ENCODE results near the gene NSMF. TPM values are rescaled to one million over a fixed set of nuclear protein-coding genes. Genes with fewer than 3 reads are reported as not detected.
"Not testable (repeated sequence)": the region's sequence is repeated elsewhere in the genome, so short reads cannot be mapped to it uniquely, and the experiment has no call there.

NSMF gene
- polyA plus RNA-seq, 1 donor: 33.4 TPM

GRCh38 chr9:137470785-137471184 lies 11.7 kb upstream of the NSMF start:
- no peak for DNase-seq
- 93% methylated on average over 2 of the region's 7 CpGs for WGBS (ENCODE audit: insufficient coverage, low lambda C conversion rate)
- Histone ChIP-seq H3K27ac (ENCODE audit: low read length) (no peak overlapping the region), H3K36me3 (ENCODE audit: control insufficient read depth, insufficient read depth, low read length) (no peaks in the 10 kb centered on the region), H3K27me3 (ENCODE audit: control insufficient read depth, insufficient read depth, low read length) (no peaks in the 10 kb centered on the region), H3K9me3 (ENCODE audit: control insufficient read depth, low read depth, low read length) (peaks cover 8% of the 10 kb centered on the region), H3K4me1 (ENCODE audit: control insufficient read depth, insufficient read depth, low read length) (no peaks in the 10 kb centered on the region), H3K4me3 (ENCODE audit: low read length) (no peak overlapping the region)

GRCh38 chr9:137467896-137468295 lies 8.8 kb upstream of the NSMF start:
- Histone ChIP-seq H3K4me3 (ENCODE audit: low read length) (no peak overlapping the region), H3K4me1 (ENCODE audit: control insufficient read depth, insufficient read depth, low read length) (no peaks in the 10 kb centered on the region), H3K36me3 (ENCODE audit: control insufficient read depth, insufficient read depth, low read length) (no peaks in the 10 kb centered on the region), H3K27me3 (ENCODE audit: control insufficient read depth, insufficient read depth, low read length) (no peaks in the 10 kb centered on the region), H3K9me3 (ENCODE audit: control insufficient read depth, low read depth, low read length) (no peaks in the 10 kb centered on the region), H3K27ac (ENCODE audit: low read length) (no peak overlapping the region)
- DNase-seq: no peak
- no CpG with 5 or more reads among the region's 7 CpGs for WGBS (ENCODE audit: insufficient coverage, low lambda C conversion rate)

GRCh38 chr9:137467161-137467581 lies 8.0 kb upstream of the NSMF start:
- DNase-seq: no peak
- WGBS (ENCODE audit: insufficient coverage, low lambda C conversion rate): no CpG with 5 or more reads among the region's 16 CpGs
- Histone ChIP-seq H3K4me3 (ENCODE audit: low read length) (no peak overlapping the region), H3K27me3 (ENCODE audit: control insufficient read depth, insufficient read depth, low read length) (peaks cover 2% of the 10 kb centered on the region), H3K27ac (ENCODE audit: low read length) (no peak overlapping the region), H3K36me3 (ENCODE audit: control insufficient read depth, insufficient read depth, low read length) (no peaks in the 10 kb centered on the region), H3K9me3 (ENCODE audit: control insufficient read depth, low read depth, low read length) (peaks cover 4% of the 10 kb centered on the region), H3K4me1 (ENCODE audit: control insufficient read depth, insufficient read depth, low read length) (no peaks in the 10 kb centered on the region)

- DNase-seq; H3K36me3 ChIP-seq (ENCODE audit: control insufficient read depth, insufficient read depth, low read length); H3K27me3 ChIP-seq (ENCODE audit: control insufficient read depth, insufficient read depth, low read length); H3K4me1 ChIP-seq (ENCODE audit: control insufficient read depth, insufficient read depth, low read length); H3K27ac ChIP-seq (ENCODE audit: low read length); H3K4me3 ChIP-seq (ENCODE audit: low read length): not testable (repeated sequence)
- 87% methylated on average over 7 of the region's 35 CpGs for WGBS (ENCODE audit: insufficient coverage, low lambda C conversion rate)
- H3K9me3 ChIP-seq (ENCODE audit: control insufficient read depth, low read depth, low read length): peaks cover 10% of the 10 kb centered on the region
Observed at GRCh38 chr9:137466389-137467085, 7.4 kb upstream of the NSMF start.

GRCh38 chr9:137465720-137466388 lies 6.7 kb upstream of the NSMF start:
- no peak overlapping the region for H3K27ac ChIP-seq (ENCODE audit: low read length)
- no peak for DNase-seq
- peaks cover 10% of the 10 kb centered on the region for H3K9me3 ChIP-seq (ENCODE audit: control insufficient read depth, low read depth, low read length)
- H3K27me3 ChIP-seq (ENCODE audit: control insufficient read depth, insufficient read depth, low read length): peaks cover 10% of the 10 kb centered on the region
- H3K4me3 ChIP-seq (ENCODE audit: low read length): no peak overlapping the region
- H3K36me3 ChIP-seq (ENCODE audit: control insufficient read depth, insufficient read depth, low read length): no peaks in the 10 kb centered on the region
- WGBS (ENCODE audit: insufficient coverage, low lambda C conversion rate): no CpG with 5 or more reads among the region's 23 CpGs
- H3K4me1 ChIP-seq (ENCODE audit: control insufficient read depth, insufficient read depth, low read length): no peaks in the 10 kb centered on the region

GRCh38 chr9:137465000-137465719 lies 6.0 kb upstream of the NSMF start:
- Histone ChIP-seq H3K27me3 (ENCODE audit: control insufficient read depth, insufficient read depth, low read length) (peaks cover 10% of the 10 kb centered on the region), H3K9me3 (ENCODE audit: control insufficient read depth, low read depth, low read length) (peaks cover 10% of the 10 kb centered on the region), H3K27ac (ENCODE audit: low read length) (no peak overlapping the region), H3K4me1 (ENCODE audit: control insufficient read depth, insufficient read depth, low read length) (peaks cover under 1% of the 10 kb centered on the region), H3K4me3 (ENCODE audit: low read length) (no peak overlapping the region), H3K36me3 (ENCODE audit: control insufficient read depth, insufficient read depth, low read length) (no peaks in the 10 kb centered on the region)
- WGBS (ENCODE audit: insufficient coverage, low lambda C conversion rate): no CpG with 5 or more reads among the region's 23 CpGs
- no peak for DNase-seq

GRCh38 chr9:137464291-137464999 lies 5.3 kb upstream of the NSMF start:
- no CpG with 5 or more reads among the region's 28 CpGs for WGBS (ENCODE audit: insufficient coverage, low lambda C conversion rate)
- peaks cover 10% of the 10 kb centered on the region for H3K27me3 ChIP-seq (ENCODE audit: control insufficient read depth, insufficient read depth, low read length)
- DNase-seq: no peak
- H3K9me3 ChIP-seq (ENCODE audit: control insufficient read depth, low read depth, low read length): peaks cover 10% of the 10 kb centered on the region
- no peak overlapping the region for H3K4me3 ChIP-seq (ENCODE audit: low read length)
- no peaks in the 10 kb centered on the region for H3K36me3 ChIP-seq (ENCODE audit: control insufficient read depth, insufficient read depth, low read length)
- peaks cover 8% of the 10 kb centered on the region for H3K4me1 ChIP-seq (ENCODE audit: control insufficient read depth, insufficient read depth, low read length)
- H3K27ac ChIP-seq (ENCODE audit: low read length): no peak overlapping the region

- Histone ChIP-seq H3K36me3 (ENCODE audit: control insufficient read depth, insufficient read depth, low read length) (no peaks in the 10 kb centered on the region), H3K4me3 (ENCODE audit: low read length) (no peak overlapping the region), H3K27me3 (ENCODE audit: control insufficient read depth, insufficient read depth, low read length) (peaks cover 10% of the 10 kb centered on the region), H3K9me3 (ENCODE audit: control insufficient read depth, low read depth, low read length) (peaks cover 10% of the 10 kb centered on the region), H3K27ac (ENCODE audit: low read length) (no peak overlapping the region), H3K4me1 (ENCODE audit: control insufficient read depth, insufficient read depth, low read length) (peaks cover 9% of the 10 kb centered on the region)
- no peak for DNase-seq
- no CpG with 5 or more reads among the region's 18 CpGs for WGBS (ENCODE audit: insufficient coverage, low lambda C conversion rate)
Observed at GRCh38 chr9:137463931-137464290, 4.8 kb upstream of the NSMF start.

GRCh38 chr9:137462986-137463930 lies 4.1 kb upstream of the NSMF start:
- H3K27me3 ChIP-seq (ENCODE audit: control insufficient read depth, insufficient read depth, low read length): peaks cover 10% of the 10 kb centered on the region
- H3K4me1 ChIP-seq (ENCODE audit: control insufficient read depth, insufficient read depth, low read length): peaks cover 12% of the 10 kb centered on the region
- no CpG with 5 or more reads among the region's 30 CpGs for WGBS (ENCODE audit: insufficient coverage, low lambda C conversion rate)
- H3K9me3 ChIP-seq (ENCODE audit: control insufficient read depth, low read depth, low read length): peaks cover 10% of the 10 kb centered on the region
- no peaks in the 10 kb centered on the region for H3K36me3 ChIP-seq (ENCODE audit: control insufficient read depth, insufficient read depth, low read length)
- no peak for DNase-seq
- H3K27ac ChIP-seq (ENCODE audit: low read length): no peak overlapping the region
- no peak overlapping the region for H3K4me3 ChIP-seq (ENCODE audit: low read length)

All from large intestine (tissue), 3 donors.